ENCODE results near the gene NUDT22. TPM values are rescaled to one million over a fixed set of nuclear protein-coding genes. Genes with fewer than 3 reads are reported as not detected.

NUDT22 gene
- total RNA-seq, 1 experiment from 2014 or later = 73.3 TPM

DNA sequence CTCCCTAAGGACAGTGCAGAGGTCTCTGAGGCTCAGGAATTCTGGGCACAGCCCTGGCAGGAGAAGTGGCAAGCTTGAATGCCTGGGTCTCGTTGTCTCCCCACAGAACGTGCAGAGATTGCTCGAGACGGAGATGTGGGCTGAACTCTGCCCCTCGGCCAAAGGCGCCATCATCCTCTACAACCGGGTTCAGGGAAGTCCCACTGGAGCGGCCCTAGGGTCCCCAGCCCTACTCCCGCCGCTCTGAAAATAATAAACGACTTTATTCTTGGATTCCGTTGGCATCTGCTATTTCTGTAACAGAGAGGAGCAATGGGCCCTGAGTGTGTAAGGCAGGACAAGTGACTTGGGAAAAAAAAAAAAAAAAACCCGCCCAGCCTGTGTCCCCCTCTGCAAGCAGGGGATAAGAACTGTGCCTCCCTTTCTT is 3.7 kb downstream of the NUDT22 start:
- H3K27me3 ChIP-seq (ENCODE audit: control insufficient read depth, insufficient read depth, low read length) = peaks cover 10% of the 10 kb centered on the region; the same call in 1 of the 2 replicates
- H3K36me3 ChIP-seq (replicated peaks; ENCODE audit: control insufficient read depth, insufficient read depth, low read length) = no peaks in the 10 kb centered on the region
- H3K4me3 ChIP-seq (ENCODE audit: insufficient read depth, low read depth, low read length) = peak overlapping the region; percentile 80
- no peak for DNase-seq

DNA sequence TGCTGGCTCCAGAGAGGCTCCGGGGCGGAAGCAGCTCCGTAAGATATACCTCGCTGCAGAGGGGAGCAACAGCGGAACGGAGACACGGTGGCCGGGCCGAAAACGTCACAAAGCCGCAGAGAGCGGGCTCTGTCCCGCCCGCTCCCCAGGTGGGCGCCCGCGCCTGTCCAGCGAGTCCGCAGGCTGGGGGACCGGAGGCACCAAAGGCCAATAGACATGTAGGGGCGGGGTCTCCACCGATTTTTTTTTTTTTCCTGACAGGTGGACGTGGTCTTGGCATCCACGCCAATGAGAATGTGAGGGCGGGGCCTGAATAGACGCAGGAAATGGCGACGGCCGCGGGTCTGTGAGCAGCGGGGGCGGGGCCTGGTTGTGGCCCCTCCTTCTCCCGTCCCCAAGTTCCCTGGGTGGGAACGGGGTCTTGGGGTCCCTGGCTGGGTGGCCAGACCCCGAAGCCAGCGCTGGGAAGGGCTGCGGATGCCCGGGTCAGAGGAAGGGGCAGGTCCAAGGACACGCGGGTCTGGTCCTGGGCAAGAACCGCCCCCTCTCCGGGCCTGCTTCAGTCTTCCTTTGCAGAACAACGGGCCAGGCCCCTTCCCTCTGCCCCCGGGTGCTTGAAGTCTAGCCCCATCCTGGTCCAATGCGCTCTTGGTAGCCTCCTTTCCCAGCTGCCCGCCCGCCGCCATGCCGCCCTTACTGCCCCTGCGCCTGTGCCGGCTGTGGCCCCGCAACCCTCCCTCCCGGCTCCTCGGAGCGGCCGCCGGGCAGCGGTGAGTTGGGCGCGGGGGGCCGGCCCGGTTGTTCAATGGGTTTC is 4.3 kb downstream of the NUDT22 start, which contains the start of gene DNAJC4:
DNAJC4 (plus strand) TSS at position 378 of the 814 bp plus-strand sequence; CDS start at position 685, 307 bp downstream.
- no peaks in the 10 kb centered on the region for H3K36me3 ChIP-seq (replicated peaks; ENCODE audit: control insufficient read depth, insufficient read depth, low read length)

DNA sequence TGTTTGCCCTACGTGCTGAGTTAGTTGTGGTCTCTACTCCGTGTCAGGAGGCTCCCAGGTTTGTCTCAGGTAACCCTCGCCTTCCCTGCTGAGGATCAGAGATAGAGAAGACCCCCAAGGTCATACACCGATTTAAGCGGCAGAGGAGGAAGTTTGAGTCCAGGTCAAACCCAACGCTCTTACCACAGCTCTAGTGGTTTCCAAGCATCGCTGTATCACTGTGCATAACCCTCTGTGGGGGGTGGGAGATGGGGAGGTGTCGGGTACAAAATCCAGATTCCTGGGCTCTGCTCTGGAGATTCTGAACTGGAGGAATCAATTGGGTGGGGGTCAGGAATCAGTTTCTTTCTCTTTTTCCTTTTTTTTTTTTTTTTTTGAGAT is 4.9 kb downstream of the NUDT22 start:
- no peak for DNase-seq
- peaks cover 10% of the 10 kb centered on the region; the same call in 1 of the 2 replicates for H3K27me3 ChIP-seq (ENCODE audit: control insufficient read depth, insufficient read depth, low read length)
- peak overlapping the region; percentile 80 for H3K4me3 ChIP-seq (ENCODE audit: insufficient read depth, low read depth, low read length)
- no peaks in the 10 kb centered on the region for H3K36me3 ChIP-seq (replicated peaks; ENCODE audit: control insufficient read depth, insufficient read depth, low read length)

More for the DNA sequence above, 4.3 kb downstream of the NUDT22 start, which contains the start of gene DNAJC4:
- Histone ChIP-seq H3K4me3 (ENCODE audit: insufficient read depth, low read depth, low read length) (peak within 1 kb of the TSS; percentile 80), H3K27me3 (ENCODE audit: control insufficient read depth, insufficient read depth, low read length) (peaks cover 10% of the 10 kb centered on the region; the same call in 1 of the 2 replicates)
- DNase-seq = peak; percentile 98

DNA sequence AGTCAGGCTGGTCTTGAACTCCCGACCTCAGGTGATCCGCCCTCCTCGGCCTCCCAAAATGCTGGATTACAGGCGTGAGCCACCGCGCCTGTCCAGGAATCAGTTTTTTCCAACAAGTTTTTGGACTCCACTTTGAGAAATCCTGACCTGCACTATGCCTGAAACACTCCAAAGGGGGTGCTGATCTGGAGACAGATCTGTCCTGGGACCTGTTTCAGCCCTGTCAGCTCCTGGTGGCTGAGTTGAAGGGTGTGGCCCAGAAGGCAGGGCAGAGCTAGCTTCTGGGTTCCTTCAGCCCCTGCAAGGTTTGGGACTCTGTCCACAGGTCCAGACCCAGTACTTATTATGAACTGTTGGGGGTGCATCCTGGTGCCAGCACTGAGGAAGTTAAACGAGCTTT is 5.5 kb downstream of the NUDT22 start:
- Histone ChIP-seq H3K36me3 (replicated peaks; ENCODE audit: control insufficient read depth, insufficient read depth, low read length) (no peaks in the 10 kb centered on the region), H3K27me3 (ENCODE audit: control insufficient read depth, insufficient read depth, low read length) (peaks cover 10% of the 10 kb centered on the region; the same call in 1 of the 2 replicates), H3K4me3 (ENCODE audit: insufficient read depth, low read depth, low read length) (no peak overlapping the region)
- DNase-seq = no peak

DNA sequence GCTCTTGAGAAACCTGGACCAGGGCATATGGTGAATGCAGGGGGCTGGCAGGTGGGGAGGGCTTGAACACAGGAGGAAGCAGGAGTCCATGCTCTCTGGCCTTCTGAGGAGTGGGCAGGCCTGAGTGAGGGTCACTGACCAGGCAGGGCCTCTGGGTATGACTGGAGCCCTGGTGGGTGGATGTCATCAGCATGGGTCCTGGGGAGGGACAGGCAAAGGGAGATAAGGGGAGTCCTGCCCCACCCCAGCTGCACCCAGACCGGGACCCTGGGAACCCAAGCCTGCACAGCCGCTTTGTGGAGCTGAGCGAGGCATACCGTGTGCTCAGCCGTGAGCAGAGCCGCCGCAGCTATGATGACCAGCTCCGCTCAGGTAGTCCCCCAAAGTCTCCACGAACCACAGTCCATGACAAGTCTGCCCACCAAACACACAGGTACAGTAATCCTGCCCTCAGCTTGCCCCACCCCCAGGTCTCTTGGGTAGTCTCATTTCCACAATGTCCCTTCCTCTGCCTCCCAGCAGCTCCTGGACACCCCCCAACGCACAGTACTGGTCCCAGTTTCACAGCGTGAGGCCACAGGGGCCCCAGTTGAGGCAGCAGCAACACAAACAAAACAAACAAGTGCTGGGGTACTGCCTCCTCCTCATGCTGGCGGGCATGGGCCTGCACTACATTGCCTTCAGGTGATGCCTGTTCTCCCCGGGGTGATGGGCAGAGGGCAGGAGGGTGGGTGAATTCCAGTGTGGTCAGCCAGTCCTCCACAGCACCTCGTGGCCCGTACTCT is 6.3 kb downstream of the NUDT22 start:
- H3K27me3 ChIP-seq (ENCODE audit: control insufficient read depth, insufficient read depth, low read length) = peaks cover 10% of the 10 kb centered on the region; the same call in 1 of the 2 replicates
- H3K36me3 ChIP-seq (replicated peaks; ENCODE audit: control insufficient read depth, insufficient read depth, low read length) = no peaks in the 10 kb centered on the region
- no peak overlapping the region for H3K4me3 ChIP-seq (ENCODE audit: insufficient read depth, low read depth, low read length)
- DNase-seq = no peak

DNA sequence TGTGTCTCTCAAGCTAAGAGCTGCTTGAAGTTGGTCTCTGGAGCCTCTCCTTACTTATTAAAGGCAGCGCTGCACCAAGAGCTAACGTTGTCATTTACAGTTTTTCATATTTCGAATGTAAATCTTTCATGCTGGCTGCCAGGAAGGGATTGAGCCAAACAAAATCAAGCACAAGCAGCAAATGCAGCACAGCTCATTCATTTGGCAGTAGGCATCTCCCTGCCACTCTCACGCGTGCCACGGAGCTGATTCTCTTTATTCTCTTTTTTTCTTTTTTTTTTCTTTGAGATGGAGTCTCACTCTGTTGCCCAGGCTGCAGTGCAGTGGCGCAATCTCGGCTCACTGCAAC is 6.9 kb downstream of the NUDT22 start:
- no peak for DNase-seq
- Histone ChIP-seq H3K4me3 (ENCODE audit: insufficient read depth, low read depth, low read length) (no peak overlapping the region), H3K36me3 (replicated peaks; ENCODE audit: control insufficient read depth, insufficient read depth, low read length) (peaks cover 4% of the 10 kb centered on the region), H3K27me3 (ENCODE audit: control insufficient read depth, insufficient read depth, low read length) (peaks cover 10% of the 10 kb centered on the region; the same call in 1 of the 2 replicates)

DNA sequence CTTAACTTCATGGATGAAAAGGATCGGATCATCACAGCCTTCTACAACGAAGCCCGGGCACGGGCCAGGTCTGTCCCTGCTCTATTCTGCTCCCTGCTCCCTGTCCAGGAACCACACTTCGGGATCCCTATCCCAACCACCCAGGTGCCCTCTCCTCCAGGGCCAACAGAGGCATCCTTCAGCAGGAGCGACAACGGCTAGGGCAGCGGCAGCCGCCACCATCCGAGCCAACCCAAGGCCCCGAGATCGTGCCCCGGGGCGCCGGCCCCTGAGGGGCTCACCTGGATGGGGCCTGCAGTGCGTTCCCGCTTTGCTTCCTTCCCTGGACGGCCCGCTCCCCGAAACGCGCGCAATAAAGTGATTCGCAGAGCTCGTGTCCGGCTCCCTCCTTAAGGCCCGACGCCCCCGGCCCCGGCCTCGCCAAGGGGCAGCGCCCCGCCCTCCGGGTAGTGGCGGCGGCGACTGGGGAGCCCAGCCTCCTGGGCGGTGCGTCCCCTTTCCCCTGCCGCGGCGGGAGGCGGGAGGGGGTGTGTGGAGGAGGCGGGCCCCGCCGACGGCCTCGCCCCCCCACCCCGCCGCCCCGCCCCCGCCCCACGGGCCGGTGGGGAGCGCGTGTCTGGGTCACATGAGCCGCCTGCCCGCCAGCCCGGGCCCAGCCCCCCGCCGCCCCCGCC is 8.0 kb downstream of the NUDT22 start, which contains the start of gene VEGFB:
VEGFB (plus strand) TSS at position 672 of the 674 bp plus-strand sequence. CDS start 250 bp downstream, outside the sequence.
- peak within 1 kb of the TSS; percentile 69 for H3K4me3 ChIP-seq (ENCODE audit: insufficient read depth, low read depth, low read length)
- peak; percentile 89 for DNase-seq
- H3K27me3 ChIP-seq (ENCODE audit: control insufficient read depth, insufficient read depth, low read length) = peaks cover 10% of the 10 kb centered on the region; the same call in 1 of the 2 replicates
- peaks cover 8% of the 10 kb centered on the region for H3K36me3 ChIP-seq (replicated peaks; ENCODE audit: control insufficient read depth, insufficient read depth, low read length)

DNA sequence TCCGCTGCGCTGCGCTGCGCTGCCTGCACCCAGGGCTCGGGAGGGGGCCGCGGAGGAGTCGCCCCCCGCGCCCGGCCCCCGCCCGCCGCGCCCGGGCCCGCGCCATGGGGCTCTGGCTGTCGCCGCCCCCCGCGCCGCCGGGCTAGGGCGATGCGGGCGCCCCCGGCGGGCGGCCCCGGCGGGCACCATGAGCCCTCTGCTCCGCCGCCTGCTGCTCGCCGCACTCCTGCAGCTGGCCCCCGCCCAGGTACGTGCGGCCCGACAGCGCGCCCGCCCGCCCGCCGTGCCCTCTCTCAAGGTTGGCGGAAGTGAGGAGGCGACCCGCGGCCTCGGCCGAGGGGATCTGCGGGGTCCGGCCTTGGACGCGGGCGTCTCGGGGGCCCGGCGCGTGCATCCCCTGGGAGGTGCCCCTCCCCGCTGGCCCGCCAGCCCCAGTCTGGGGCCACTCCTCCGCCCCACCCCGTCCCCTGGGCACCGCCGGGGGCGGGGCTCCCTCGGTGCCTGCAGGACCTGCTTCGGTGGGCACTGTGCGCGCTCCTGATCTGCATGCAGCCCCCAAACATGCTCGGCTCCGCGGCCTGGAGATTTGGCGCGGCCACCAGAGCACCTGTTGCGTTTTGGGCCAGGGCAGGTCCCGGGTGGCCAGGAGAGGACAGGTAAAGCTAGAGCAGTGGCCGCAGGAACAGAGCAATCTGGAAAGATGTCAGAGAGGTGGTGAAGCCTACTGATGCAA is 8.7 kb downstream of the NUDT22 start:
- Histone ChIP-seq H3K27me3 (ENCODE audit: control insufficient read depth, insufficient read depth, low read length) (peaks cover 10% of the 10 kb centered on the region; the same call in 1 of the 2 replicates), H3K4me3 (ENCODE audit: insufficient read depth, low read depth, low read length) (peak overlapping the region; percentile 55), H3K36me3 (replicated peaks; ENCODE audit: control insufficient read depth, insufficient read depth, low read length) (peaks cover 8% of the 10 kb centered on the region)
- peak; percentile 88 for DNase-seq

DNA sequence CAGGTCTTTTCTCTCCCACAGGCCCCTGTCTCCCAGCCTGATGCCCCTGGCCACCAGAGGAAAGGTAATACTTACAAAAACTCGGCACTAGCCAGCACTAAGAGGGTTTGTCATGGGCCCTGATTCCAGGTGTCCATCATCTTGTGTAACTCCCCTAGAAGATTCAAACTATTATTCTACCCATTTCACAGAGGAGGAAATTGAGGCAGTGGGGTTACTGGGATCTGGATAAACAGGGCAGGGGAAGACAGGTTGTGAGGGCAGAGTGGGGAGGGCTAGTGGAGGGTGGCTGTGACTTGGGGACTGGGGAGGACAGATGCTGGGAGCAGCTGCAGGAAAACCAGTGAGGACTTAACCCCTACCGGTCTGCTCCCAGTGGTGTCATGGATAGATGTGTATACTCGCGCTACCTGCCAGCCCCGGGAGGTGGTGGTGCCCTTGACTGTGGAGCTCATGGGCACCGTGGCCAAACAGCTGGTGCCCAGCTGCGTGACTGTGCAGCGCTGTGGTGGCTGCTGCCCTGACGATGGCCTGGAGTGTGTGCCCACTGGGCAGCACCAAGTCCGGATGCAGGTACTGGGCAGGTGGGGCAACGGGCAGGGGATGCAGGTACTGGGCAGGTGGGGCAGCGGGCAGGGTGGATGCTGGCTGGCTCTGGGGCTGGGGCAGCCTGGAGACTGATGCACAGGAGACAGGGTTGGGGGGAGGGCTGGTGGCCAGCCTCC is 9.5 kb downstream of the NUDT22 start:
- H3K36me3 ChIP-seq (replicated peaks; ENCODE audit: control insufficient read depth, insufficient read depth, low read length) = peaks cover 8% of the 10 kb centered on the region
- DNase-seq = no peak
- H3K27me3 ChIP-seq (ENCODE audit: control insufficient read depth, insufficient read depth, low read length) = peaks cover 10% of the 10 kb centered on the region; the same call in 1 of the 2 replicates
- H3K4me3 ChIP-seq (ENCODE audit: insufficient read depth, low read depth, low read length) = peak overlapping the region; percentile 55

DNA sequence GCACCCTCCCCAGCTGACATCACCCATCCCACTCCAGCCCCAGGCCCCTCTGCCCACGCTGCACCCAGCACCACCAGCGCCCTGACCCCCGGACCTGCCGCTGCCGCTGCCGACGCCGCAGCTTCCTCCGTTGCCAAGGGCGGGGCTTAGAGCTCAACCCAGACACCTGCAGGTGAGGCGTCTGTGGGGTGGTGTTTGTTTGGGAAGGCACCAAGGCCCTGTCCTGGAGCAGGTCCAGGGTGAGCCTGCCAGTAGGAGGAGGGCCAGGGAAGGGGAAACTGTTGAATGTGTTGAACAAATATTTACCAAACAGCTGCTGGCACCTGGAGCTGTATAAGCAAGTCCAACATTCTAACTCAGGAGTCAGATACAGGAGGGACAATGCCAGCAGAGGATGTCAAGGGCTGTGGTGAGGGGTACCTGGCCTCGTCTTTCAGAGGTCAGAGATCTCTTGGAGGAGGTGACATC is 11.4 kb downstream of the NUDT22 start:
- DNase-seq = no peak
- H3K27me3 ChIP-seq (ENCODE audit: control insufficient read depth, insufficient read depth, low read length) = peaks cover 10% of the 10 kb centered on the region; the same call in 1 of the 2 replicates
- no peak overlapping the region for H3K4me3 ChIP-seq (ENCODE audit: insufficient read depth, low read depth, low read length)
- peaks cover 8% of the 10 kb centered on the region for H3K36me3 ChIP-seq (replicated peaks; ENCODE audit: control insufficient read depth, insufficient read depth, low read length)

DNA sequence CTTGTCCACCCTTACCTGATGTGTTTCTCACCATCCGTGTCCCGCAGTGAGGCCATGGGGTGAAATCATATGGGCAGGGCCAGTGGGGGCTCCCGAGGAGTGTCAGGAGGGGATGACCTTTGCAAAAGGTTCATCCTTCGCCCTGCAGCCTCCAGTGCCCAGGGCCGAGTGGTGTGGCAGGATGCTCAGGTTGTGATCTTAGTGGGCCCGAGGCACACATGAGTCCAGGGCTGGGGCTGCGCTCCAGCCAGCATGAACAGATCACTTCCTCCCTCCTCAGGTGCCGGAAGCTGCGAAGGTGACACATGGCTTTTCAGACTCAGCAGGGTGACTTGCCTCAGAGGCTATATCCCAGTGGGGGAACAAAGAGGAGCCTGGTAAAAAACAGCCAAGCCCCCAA is 12.0 kb downstream of the NUDT22 start:
- DNase-seq = no peak
- no peak overlapping the region for H3K4me3 ChIP-seq (ENCODE audit: insufficient read depth, low read depth, low read length)

DNA sequence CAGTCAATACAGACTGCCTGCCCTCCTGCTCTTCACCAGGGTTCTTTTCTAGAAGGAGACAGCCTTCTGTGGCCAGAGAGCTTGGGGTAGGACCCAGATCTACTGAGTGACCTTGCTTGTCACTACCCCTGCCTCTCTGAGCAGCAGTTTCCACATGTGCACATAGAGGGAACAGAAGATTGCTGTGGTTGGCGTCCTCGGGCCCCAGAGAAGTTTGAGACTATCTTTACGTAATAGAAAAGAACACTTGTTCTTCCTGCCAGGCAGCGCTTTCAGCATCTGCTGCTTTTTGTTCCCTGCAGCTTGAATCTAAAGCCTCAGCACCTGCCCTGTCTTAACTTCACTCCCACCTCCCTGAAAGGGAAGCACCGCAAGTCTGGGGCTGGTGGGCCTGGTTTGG is 12.9 kb downstream of the NUDT22 start:
- no peak overlapping the region for H3K4me3 ChIP-seq (ENCODE audit: insufficient read depth, low read depth, low read length)
- H3K27me3 ChIP-seq (ENCODE audit: control insufficient read depth, insufficient read depth, low read length) = peaks cover 1% of the 10 kb centered on the region; the same call in 1 of the 2 replicates
- DNase-seq = no peak
- peaks cover 16% of the 10 kb centered on the region for H3K36me3 ChIP-seq (replicated peaks; ENCODE audit: control insufficient read depth, insufficient read depth, low read length)

More for the DNA sequence above, 12.0 kb downstream of the NUDT22 start:
- Histone ChIP-seq H3K36me3 (replicated peaks; ENCODE audit: control insufficient read depth, insufficient read depth, low read length) (peaks cover 8% of the 10 kb centered on the region), H3K27me3 (ENCODE audit: control insufficient read depth, insufficient read depth, low read length) (peaks cover 7% of the 10 kb centered on the region; the same call in 1 of the 2 replicates)
